GM19468 (cell line): ENCODE results near the gene CCDC181.
"Not testable (repeated sequence)": the region's sequence is repeated elsewhere in the genome, so short reads cannot be mapped to it uniquely, and the experiment has no call there.

Experiments
- ATAC-seq: cut with Tn5 transposase; IDR thresholded peaks from one replicate; pipeline ENCODE4 v1.9.1; 2021; ENCODE audit warnings: mild to moderate bottlenecking, moderate library complexity, moderate number of reproducible peaks; ENCODE audit not compliant: unreplicated experiment; ENCODE audit errors: extremely low read depth

CCDC181 gene

DNA sequence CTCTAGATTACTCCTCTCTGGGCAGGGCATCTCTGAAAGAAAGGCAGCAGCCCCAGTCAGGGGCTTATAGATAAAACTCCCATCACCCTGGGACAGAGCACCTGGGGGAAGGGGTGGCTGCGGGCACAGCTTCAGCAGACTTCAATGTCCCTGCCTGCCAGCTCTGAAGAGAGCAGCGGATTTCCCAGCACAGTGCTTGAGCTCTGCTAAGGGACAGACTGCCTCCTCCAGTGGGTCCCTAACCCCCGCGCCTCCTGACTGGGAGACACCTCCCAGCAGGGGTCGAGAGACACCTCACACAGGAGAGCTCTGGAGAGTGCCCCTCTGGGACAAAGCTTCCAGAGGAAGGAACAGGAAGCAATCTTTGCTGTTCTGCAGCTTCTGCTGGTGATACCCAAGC, 18.9 kb downstream of the CCDC181 start:
- not testable (repeated sequence) for ATAC-seq

DNA sequence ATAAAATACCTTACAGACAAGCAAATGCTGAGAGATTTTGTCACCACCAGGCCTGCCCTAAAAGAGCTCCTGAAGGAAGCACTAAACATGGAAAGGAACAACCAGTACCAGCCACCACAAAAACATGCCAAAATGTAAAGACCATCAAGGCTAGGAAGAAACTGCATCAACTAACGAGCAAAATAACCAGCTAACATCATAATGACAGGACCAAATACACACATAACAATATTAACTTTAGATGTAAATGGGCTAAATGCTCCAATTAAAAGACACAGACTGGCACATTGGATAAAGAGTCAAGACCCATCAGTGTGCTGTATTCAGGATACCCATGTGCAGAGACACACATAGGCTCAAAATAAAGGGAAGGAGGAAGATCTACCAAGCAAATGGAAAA, 24.7 kb downstream of the CCDC181 start:
- ATAC-seq = not testable (repeated sequence)

DNA sequence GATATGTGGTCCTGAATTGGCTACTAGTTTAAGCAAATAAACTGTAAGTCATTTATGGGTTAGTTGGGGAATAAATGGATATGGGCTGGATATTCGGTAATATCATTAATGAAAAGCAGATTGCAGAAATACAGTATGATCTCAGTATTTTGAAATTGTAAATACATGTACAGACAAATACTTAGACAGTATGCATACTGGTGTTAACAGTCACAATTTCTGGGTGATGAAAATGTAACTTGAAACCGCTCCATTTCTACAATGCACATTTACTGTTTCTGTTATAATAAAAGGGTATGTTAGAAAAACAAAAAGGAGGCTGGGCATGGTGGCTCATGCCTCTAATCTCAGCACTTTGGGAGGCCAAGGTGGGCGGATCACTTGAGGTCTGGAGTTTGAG, 31.3 kb downstream of the CCDC181 start:
- no peak for ATAC-seq

DNA sequence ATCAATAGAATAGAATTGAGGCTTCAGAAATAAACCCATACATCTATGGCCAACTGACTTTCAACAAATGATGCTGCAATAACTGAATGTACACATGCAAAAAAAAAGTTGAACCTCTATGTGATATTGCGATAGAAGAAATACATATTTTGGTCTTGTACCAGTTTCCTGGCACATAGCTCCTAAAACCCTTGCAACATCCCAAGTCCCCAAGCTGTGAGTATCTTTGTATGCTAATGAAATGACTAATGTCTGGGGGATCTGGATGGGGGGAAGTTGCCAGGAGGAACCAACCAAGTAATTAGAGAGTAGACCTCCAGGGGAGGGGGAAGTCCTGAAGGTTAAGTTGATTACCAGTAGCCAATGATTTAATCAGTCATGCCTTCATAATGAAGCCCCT, 34.9 kb downstream of the CCDC181 start:
- ATAC-seq = no peak

DNA sequence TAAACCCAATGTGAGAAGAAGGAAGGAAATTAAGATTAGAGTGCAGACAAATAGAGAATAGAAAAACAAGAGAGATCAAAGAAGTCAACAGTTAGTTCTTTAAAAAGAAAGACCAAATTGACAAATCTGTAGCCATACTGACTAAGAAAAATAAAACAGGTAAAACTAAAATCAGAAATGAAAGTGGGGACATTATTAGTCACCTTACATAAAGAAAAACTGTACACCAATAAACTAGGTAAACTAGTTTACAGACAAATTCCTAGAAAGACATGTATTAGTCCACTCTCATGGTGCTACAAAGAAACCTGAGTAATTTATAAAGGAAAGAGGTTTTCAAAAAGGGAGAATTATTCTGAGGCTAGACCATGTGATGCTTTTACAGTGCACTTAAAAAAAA, 37.0 kb downstream of the CCDC181 start:
- ATAC-seq = no peak

DNA sequence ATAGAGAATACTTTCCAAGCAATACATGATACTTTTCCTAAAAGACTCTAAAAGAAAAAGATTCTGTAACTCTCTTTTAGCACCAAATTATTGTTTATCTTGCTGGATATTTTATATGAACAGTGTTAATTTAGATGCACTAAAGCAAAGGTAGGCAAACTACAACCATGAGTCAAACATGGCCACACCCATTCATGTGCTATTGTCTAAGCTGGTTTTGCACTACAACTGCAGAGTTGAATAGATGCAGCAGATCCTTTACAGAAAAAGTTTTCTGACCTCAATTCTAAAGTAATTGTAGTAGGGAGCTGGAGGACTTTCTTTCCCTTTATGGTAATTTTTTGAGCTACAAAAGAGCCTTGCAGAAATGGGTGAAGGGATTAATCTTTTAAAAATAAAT, 39.9 kb downstream of the CCDC181 start:
- ATAC-seq = no peak

DNA sequence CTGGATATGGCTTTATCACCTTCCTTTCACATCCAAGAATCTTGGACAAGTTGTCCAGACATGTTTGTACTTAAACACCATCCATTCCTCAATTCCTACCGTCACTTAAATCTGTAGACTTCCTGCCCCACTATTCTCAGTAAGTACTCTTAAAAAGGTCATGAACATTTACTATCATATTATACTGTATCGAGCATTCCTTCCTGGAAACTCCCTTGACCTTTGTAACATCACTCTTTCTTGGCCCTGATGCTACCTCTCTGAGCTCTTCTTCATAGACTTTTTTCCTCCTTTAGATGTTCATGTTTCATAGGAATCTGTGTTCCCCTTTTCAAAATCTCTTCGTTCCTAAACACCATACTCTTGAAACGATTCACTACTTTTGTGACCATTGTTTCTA, 43.8 kb downstream of the CCDC181 start:
- no peak for ATAC-seq

DNA sequence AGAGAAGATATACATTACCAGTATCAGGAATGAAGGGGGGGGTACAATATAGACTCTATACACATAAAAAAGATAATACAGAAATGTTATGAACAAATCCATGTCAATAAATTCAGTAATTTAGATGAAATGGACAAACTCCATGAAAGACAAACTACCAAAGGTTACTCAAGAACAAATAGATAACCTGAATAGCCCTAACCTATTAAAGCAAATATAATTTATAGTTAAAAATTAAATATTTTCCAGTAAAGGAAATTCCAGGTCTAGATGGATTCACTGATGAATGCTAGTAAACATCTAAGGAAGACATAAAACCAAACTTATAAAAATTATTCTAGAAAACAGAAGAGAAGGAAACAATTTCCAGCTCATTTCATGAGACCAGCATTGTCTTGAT, 46.1 kb downstream of the CCDC181 start:
- ATAC-seq = no peak

DNA sequence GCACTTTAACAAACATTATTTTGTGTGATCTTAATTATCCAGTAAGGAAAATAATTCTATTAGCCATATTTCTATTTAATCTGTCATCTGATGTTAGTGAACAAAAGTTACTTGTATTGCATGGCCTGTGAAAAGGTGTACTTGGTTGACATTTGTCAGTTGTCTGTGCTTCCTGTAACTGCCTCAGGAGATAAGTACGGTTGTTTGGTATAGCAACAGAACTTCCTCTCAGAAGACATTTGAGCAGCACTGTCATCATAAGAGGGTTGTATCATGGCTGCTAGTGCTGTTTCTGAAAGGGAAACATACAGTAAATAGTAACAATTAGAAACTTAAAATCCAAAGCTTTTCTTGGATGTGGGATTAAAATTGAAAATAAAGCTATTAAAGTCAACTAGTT, 55.9 kb downstream of the CCDC181 start:
- ATAC-seq = no peak

DNA sequence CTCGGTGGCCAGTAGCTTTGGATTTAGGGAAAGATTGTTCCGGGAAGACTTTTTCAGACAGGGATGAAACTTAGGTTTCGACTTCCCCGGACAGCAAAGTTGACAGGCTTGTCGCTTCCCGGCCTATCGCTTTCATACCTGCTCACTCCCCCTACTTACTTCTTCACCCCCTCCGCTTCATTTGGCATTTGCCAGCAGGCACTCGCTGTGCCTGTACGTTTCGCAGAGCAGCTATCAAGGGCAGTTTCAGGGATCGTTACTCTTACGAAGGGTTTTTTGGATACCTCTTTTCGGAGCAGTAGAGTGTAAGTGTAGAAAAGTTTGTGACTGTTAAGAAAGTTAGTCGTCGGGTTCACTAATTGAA, 58.9 kb downstream of the CCDC181 start:
- ATAC-seq = no peak

DNA sequence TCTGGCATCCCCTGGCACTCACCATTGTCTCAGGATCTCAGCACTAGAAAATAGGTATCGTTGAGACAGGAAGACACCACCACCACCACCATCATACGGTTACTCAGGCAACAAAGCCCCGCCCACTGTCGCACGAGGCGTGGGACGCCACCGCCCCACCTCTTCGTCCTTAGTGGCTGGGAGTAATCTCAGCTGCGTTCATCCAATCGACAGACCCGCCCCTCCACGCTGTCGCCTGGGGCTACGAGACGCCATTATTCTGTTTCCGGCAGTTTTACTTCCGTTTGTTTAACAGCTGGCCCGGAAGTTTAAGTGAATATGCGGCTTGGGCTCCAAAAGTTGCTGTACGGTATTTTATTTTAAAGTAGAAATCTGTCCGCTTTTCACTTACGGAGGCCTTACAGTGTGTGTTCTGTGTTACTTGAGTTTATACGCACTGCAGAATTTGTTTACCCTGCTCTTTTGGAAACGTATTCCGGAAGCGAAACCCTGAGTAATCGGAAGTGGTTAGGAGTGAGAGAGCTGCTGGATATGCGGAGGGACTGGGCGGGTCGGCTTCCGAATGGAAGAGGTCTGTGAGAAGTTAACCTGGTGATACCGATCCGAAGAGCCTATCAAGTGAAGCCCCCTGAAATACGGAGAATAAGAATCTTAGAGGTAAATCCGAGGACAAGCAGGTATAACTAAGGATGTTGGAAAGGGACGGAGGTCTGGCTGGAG, 59.4 kb downstream of the CCDC181 start, which contains the start of the genes BLZF1 and NME7:
TSS of gene BLZF1 (plus strand) at position 510 of the 720 bp plus-strand sequence. CDS start 1,328 bp downstream, outside the sequence.
TSS of gene NME7 (minus strand) at position 112 of the 720 bp plus-strand sequence. CDS start at position 25, 87 bp downstream.
- ATAC-seq = peak; percentile 87

DNA sequence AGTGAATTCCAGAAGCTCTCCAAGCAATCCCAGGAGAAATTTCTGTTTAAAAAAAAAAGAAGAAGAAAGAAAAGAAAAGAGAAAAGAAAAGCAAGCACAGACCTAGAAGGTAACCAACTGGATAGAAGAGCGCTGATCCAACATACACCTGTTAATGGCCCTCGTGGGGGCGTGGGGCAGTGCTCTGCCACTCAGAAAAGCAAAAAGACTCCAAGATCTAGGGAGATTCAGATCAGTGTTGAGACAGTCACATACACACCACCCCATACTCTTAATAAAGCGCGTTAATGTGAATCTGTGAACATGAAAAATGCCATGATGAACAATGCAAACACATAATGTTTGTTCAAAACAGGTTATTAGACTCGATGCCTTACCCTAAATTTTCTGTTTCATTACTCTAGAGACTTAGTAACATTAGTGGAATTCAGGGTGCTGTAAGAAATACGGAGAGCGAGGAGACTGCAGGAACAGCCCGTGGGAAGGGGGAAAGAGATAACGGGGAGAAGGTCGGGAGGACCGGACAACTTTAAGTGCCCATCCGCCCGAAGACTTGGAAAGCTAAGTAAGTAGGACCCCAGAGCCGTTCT, 60.1 kb downstream of the CCDC181 start:
- ATAC-seq = no peak

DNA sequence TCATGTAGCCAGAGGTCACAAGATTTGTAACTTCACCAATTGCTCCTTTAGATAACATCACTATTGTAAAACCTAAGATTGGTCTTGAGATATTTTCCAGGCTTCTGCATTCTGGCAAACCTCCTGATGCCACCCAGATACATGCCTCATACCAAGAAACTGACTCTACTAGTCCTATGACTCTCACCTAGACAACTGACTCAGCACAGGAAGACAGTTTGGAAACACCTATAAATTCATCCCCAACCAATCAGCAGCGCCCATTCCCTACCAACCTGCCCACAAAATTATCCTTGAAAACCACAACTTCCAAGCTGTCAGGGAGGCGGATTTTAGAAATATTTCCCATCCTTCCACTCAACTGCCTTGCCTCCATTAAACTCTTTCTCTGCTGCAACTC, 62.3 kb downstream of the CCDC181 start:
- no peak for ATAC-seq

DNA sequence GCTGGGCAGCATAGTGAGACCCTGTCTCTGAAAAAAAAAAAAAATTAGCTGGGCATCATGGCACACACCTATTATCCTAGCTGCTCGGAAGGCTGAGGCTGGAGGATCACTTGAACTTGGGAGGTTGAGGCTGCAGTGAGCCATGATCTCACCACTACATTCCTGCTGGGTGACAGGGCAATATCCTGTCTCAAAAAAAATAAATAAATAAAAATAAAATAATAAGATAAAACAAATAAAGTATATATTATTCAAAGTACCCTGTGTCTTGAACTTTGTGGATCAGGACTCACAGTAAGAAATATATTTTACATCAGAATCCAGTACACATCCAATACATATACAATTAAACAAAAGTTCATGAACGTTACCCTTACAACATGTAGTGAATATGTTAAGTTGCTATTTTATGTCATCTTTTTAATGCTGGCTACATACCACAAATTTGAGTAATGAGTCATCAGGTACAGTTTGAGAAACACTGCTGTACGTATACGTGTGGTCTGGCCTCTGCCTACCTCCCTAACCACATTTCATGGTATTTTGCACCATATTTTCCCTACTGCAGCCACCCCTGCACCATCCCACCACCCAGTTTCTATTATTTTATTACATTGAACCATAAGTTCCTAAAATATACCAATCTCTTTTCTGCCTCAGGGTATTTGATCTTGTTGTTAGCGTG, 64.1 kb downstream of the CCDC181 start:
- ATAC-seq = peak; percentile 23

DNA sequence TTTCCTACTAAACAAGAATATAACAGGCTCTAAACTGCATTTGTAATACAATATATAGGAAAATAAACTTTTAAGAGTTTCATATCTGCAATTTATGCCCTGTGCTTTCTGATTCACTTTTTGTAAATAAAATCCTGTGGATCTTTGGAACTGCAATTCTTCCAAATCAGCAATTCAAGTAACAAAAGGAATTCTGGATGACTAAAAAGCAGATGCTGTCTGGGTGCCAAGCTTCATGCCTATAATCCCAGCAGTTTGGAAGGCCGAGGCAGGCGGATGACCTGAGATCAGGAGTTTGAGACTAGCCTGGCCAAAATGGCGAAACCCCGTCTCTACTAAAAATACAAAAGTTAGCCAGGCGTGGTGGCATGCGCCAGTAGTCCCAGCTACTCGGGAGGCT, 66.0 kb downstream of the CCDC181 start:
- no peak for ATAC-seq

DNA sequence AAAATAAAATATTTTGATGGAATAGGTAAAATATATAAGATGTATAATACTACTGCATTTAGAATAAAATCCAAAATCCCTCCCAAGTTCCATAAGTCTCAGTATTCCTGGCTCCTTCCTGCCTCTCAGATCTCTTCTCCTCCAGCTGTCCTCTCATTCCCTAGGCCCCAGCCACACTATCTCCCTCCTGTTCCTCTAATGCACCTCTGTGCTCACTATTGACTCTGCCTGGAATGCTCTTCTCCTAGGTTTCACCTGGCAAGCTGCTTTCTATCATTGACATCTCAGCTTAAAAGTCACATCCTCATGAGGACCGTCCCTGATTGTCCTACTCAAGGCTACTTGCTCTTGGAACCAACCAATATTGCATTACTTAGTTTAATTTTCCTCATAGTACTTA, 66.9 kb downstream of the CCDC181 start:
- no peak for ATAC-seq

DNA sequence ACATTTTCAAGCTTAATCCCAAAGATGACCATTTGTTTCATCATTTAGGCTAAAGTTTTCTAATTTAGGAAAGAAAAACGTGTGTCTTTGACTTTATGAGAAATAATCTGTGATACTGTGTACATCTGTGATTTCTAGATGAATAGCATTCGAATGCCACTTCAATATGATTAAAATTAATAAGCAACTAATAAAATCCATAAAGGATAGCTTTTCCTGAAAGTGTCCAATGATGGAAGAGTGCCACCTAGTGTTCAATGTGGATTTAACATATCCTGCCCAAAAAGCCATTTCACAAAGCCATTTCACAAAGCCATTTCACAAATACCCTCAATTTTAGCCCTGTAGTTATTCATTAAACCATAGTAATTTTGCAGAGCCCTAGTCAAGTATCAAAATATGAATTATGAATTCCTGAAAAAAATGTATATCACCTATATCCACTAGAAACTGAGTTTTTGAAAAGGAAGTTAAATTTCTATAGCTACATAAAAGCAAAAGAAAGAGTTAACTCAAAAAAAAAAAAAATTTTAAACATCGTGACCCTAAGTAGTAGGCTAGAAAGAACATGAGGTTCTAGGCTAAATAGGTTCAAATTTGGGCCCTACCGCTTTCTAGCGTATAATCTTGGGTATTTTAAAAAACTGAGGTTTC, 78.8 kb downstream of the CCDC181 start:
- ATAC-seq = no peak

DNA sequence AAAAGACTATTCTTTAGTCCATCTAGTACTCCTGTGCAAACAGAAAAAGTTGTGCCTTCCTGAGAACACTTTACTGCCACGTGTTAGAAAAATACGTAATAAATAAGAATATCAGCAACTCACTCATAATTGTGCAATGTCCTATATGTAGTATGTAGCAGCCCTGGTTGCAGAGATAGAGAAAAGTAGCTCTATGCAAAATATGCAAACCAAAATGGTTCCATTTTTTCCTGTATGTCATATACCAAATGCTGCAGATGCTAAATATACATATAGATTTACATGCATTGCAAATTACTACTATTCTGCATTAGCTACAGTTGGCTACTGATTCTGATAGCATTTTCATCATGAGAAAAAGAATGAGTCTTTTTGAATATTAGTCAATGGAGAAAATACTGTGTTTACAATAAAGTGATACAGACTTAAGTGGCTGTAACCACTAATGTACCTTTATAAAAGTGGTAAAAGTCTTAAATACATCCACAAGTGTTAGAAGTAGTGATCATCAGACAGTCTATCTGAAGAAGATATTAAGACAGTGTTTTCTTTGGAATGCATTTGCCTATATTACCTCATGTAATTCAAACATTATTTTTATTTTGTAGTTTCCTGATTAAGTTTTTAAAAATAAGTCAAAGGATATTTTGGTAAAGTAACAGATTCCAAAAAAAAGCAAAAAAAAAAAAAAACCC, 79.4 kb downstream of the CCDC181 start:
- no peak for ATAC-seq

DNA sequence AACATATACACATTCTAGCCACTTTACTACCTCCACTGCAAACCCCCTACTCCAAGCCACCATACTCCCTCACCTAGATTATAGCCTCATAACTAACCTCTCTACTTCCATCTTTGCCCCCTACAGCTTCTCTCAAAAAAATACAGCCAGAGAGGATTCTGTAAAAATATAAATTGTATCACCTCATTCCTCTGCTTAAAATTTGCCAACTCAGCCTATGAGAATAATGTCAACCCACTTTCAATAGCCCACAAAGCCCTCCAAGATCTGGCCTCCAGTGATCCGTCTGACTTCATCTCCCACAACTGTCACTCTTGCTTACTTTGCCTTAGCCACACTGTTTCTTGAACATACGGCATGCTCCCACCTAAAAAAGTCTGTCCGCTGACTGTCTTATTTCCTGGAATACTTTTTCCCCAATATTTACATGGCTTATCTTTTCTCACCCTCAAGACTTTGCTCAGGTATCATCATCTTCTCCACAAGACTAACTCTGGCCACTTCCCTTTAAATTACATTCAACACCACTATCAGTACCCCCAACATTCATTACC, 81.2 kb downstream of the CCDC181 start:
- no peak for ATAC-seq

DNA sequence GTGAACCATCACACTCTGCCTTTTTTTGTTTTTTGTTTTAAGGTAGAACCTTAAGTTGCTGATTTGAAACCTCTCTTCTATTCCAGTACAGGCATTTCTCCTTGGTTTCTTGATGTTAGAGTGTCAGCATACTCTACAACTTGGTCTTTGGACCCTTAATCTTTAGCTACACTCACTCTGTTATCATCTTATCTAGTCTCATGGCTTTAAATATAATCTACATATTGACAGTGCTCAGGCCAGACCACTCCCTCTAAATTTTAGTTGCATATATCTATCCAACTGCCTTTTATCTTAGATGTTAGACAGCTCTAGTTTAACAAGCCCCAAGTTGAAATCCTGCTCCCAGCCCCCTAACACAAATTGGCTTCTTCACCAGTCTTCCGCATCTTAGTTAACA, 81.8 kb downstream of the CCDC181 start:
- ATAC-seq = no peak
